Measurements from ENCODE around the gene ITGAL. TPM values are rescaled to one million over a fixed set of nuclear protein-coding genes. Genes with fewer than 3 reads are reported as not detected.
"Not testable (repeated sequence)": the region's sequence is repeated elsewhere in the genome, so short reads cannot be mapped to it uniquely, and the experiment has no call there.

Gene ITGAL
- 0.82 TPM for total RNA-seq

DNA sequence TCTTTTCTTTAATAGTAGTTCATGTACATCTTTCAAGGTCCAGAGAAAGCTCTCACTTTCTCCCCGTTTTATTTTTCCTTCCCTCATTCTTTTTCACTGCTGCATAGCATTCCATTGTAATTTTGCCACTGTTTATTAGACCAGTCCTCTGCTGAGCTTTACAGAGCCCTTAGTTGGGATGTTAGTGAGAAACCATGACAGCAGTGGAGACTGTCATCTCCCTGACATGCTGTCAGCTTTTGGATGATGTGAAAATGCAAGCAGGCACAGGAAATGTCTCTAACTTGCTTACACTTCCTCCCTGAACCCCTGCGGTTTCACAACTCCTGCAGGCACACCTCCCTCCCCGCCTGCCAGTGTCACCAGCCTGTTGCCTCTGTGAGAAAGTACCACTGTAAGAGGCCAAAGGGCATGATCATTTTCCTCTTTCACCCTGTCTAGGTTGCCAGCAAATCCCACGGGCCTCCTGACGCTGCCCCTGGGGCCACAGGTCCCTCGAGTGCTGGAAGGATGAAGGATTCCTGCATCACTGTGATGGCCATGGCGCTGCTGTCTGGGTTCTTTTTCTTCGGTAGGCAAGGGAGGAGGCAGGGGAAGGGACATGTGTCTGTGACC, at the start of gene ITGAL:
Gene ITGAL (plus strand): TSS at position 415 of the 615 bp plus-strand sequence. CDS start 96 bp downstream, at position 511.
- FAIRE-seq = no peak
- DNase-seq (ENCODE audit: low spot score in 2 of 2) = no peak

DNA sequence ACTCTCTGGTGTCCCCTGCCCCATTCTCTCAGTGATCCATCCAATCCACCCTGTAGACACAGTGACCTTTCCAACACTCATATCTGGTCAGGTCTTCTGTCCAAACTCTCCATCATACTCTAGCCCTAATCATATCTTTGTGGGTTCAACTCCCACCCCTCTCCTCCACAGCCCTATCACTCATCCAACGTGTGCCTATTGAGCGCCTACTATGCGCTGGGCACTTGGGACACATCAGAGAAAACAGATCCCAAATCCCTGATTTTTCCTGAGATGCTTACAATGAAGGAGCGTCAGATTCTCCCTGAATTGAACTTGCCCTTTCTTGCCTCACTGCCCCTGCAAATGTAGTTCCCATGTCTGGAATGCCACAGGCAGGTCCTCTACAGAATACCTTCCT, 44.5 kb upstream of the ITGAL start:
- DNase-seq (ENCODE audit: low spot score in 2 of 2) (no peak), FAIRE-seq (no peak)

DNA sequence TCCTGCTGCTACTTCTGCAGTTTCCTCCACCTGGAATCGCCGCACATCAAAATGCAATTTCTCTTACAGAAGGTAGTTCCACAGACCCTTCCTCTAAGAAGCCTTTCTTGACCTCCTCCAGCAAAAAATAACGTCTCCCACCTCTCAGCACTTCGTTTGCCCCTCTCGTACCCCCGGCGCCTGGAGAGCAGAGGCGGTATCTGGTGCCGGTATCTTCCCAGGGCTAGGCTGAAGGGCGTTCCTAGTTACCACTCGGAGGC, 43.2 kb upstream of the ITGAL start:
- FAIRE-seq (no peak), DNase-seq (ENCODE audit: low spot score in 2 of 2) (no peak)

DNA sequence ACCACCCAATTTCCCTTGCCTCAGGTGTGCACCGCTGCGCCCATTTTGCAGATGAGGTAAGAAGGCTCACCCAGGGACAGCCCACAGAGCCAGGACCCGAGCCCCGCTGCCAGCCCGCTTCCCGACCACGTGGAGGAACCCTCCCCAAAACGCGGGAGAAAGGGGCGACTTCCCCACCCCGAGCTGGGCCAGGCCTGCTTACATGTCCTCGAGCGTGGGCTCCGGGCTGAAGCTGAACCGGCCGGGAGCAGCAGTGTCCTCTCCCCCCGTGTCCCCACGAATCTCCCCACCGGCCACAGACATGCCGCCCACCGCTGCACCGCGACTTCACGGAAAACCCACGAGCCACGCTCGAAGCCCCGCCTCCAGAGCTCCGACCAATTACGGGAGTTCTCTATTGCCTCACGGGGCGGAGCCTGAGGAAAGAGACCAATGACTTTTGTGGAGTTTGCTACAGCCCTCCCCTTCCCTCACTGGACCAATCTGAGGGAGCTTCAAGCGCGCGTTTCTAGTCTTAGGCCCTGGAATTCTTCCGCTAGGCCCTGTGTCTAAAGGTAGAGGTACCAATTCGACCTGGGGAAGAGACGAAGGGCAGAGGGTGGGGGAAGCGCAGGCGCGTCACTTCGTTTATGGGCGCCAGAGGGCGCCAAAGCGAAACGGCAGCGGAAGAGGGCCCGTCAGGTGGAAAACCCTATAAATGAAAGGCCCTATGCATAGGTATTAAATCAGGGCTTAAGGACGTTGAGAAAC, 42.7 kb upstream of the ITGAL start, which contains the start of gene DCTPP1:
Gene DCTPP1 (minus strand): TSS at position 353 of the 750 bp plus-strand sequence. CDS start 50 bp downstream, at position 303.
- DNase-seq (ENCODE audit: low spot score in 2 of 2) (peak; percentile 82 to 93), FAIRE-seq (peak; percentile 36)

DNA sequence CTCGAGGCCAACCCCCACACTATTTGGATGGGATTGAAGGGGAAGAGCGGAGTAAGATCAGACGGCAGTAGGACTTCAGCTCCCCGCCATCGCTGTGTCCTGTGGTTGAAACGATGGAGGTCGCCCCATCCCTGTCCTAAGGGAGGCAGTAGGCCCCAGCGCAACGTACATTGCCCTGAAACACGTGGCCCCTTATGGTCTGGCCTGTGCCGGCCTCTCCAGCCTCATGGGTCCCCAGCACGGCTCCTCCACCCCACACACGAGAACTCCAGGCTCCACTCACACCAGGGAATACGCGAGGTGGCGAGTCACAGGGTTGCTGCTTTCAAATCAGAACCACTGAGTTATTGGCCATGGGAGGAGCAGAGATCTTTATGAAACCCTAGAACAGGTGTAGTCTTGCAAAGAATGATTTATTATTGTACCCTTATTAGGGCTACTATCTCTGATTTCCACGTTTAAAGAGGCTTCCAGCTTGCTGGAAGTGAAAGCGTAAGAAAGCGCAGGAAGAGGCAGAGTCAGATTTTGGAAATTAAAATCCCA, 42.0 kb upstream of the ITGAL start:
- DNase-seq (ENCODE audit: low spot score in 2 of 2) = no peak
- no peak for FAIRE-seq

DNA sequence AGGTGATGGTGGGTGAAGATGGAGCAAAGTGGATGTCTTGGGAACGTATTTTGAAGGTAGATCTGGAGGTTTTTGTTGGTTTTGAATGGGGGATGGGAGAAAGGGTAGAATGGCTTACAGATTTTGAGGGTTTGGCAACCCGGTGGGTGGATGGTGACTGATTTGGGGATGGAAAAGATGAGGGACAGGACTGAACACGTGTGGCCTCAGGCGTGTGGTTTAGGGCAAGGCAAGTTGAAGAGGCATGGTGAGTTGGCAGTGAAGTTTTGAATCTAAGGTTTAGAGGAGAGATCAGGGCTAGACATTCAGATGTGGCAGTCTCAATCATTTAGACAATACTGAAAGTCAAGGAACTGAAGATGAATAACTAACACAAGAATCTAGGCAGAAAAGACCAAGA, 37.7 kb upstream of the ITGAL start:
- no peak for DNase-seq (ENCODE audit: low spot score in 2 of 2)
- FAIRE-seq = no peak

DNA sequence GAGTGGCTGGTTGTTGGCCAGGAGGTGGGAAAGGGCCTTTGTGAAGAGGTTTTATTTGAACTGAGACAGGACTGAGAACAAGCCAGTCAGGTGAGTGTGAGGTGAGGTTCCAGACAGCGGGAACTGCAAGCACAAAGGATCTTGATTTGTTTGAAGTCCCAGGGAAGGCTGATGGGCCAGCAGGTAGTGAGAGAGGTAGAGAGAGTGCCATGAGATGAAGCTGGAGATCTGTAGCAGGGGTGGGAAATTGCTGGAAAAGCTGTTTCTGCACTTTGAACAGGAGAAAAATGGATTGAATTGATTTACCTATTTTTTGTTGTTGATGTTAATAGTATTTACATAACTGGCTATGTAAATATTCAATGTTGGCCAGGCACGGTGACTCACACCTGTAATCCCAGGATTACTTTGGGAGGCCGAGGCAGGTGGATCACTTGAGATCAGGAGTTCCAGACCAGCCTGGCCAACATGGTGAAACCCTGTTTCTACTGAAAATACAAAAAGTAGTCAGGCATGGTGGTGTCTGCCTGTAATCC, 35.0 kb upstream of the ITGAL start:
- no peak for DNase-seq (ENCODE audit: low spot score in 2 of 2)
- FAIRE-seq = no peak

DNA sequence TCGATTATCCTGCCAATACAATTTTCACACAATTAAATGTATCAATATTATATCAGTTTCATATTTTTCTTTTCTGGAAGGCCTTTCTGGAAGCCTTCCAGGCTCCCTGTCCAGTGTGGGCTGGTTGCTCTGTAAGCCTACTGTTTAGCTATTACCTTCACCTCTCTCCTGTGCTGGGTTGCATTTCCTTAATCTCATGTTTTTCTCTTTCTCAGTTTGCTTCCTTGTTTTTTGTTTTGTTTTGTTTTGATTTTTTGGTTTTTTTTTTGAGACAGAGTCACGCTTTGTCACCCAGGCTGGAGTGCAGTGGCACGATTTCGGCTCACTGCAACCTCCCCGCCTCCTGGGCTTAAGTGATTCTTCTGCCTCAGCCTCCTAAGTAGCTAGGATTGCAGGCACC, 33.7 kb upstream of the ITGAL start:
- DNase-seq (ENCODE audit: low spot score in 2 of 2) = no peak
- no peak for FAIRE-seq

DNA sequence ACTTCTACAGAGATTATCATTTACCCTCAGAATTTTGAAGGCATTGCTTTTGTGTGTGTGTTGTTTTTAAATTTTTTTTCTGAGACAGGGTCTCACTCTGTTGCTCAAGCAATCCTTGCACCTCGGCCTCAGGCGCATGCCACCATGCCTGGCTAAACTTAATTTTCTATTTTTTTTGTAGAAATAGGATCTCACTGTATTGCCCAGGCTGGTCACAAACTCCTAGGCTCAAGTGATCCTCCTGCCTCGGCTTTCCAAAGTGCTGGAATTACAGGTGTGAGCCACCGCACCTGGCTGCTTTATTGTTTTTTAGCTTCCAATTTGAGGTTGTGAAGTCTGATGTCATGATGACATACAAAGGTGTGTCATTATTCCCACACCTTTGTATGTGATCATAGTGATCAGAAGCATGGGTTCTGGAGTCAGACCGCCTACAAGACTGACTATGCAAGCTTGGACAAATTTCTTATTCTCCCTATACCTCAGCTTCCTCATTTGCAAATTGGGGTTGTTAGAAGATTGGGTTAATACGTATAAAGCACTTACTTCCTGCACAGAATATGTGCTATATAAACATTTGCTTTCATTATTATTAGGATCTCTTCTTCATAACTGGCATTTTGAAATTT, 32.7 kb upstream of the ITGAL start:
- FAIRE-seq (no peak), DNase-seq (ENCODE audit: low spot score in 2 of 2) (no peak)

DNA sequence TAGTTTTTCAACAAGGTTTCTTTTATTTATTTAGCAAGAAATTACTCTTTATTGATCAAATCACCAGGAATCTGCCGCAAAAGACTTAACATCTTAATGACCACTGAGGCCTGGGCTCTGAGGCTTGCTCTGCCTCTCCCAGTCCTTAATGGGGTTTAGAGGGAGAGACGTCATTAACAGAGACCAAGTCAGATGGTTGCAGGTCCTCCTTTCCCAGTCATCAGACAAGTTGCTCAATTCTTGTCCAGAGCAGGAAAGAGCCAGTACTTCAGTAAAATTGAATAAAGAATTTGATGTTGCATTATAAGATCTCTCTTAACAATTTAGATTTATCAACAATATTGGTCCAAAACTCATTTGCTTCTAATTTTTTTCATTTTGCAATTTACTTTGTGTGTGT, 28.9 kb upstream of the ITGAL start:
- FAIRE-seq (no peak), DNase-seq (ENCODE audit: low spot score in 2 of 2) (no peak)

DNA sequence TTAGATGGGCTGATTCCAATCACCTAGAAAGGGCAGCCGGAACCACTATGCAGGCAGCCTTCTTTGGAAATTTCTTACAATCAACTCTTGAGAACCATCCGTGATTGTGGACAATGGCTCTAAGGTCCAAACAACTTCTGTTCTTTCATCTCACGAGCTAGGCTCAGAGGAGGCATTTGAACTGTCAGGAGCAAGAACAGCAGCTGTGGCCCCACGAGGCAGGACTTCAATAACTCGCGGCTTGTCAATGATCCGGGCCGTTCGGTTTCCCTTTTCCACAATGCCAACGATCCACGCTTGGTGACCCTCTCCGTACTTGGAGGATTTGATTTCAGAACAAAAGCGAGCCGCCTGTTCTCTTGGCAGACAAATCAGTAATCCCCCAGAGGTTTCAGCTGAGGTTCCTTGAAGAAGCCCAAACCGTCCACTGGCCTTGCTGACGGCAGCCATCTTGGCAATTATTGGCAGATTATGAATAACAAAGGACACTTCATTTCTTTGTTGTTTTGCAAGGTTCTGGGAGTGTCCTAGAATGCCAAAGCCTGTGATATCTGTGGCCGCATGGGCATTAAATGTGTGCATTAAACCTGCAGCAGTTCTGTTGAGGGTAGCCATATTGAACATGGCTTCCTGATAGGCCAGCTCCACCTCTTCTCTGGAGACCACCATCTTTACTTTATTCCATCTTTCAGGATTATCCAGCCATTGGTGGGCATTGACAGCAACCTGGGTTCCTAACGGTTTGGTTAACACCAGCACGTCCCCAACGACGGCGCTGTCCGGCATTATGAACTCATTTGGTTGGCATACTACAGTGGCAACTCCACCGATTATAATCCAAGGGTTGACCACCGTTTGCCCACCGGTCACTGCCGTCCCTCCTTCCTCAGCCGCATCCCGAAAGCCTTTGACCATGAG, 28.1 kb upstream of the ITGAL start:
- DNase-seq (ENCODE audit: low spot score in 2 of 2) = no peak
- FAIRE-seq = no peak

DNA sequence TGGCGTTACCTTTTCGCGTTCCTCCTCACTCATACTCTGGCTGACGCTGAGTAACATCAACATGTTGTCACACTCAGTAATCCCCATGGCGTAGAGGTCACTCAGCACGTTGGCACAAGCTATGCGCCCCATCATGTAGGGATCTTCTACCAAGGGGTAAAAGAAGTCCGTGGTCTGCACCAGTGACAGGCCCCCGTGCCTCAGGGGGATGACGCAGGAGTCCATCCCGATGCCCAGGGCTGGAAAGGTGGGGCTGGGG, 27.5 kb upstream of the ITGAL start:
- FAIRE-seq = no peak
- DNase-seq (ENCODE audit: low spot score in 2 of 2) = no peak

DNA sequence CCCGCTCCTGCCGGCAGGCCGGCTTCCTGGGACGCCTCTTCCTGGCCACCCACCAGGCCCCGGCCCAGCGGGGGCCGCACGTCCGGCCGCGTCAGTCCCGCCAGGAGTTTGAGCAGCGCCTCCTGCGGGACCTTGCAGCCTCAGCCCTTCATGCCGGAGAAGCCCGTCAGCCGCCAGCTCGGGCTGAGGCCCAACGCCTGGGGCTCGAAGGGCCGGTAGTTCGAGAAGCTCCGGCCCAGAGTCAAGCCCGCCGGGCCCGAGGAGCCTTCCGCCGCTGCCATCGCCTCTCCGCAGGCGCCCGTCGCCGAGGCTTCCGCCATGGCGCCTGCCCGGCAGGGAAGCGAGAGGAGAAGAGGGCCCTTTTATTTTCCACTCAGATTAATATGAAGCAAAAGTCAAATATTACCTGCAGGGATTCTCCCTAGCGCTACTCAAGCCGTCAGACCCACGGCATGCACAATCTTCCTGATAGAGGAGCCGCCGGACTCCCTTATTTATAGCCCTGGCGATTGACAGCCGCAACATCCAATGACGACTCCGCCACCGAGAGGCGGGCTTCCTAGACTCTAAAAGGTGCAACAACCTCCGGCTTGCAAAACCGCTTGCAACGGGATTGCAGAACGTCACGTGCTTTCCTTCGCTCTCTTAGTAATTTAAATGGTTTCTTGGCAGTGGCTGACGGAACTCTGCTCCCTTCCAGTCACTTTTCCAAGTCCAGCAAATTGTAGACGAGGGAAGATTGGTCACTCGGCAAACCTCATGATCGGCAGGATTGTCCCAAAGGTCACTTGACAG, 26.9 kb upstream of the ITGAL start, which contains the start of gene SEPHS2:
Gene SEPHS2 (minus strand): TSS at position 467 of the 795 bp plus-strand sequence. CDS start 147 bp downstream, at position 320.
- FAIRE-seq = no peak

DNA sequence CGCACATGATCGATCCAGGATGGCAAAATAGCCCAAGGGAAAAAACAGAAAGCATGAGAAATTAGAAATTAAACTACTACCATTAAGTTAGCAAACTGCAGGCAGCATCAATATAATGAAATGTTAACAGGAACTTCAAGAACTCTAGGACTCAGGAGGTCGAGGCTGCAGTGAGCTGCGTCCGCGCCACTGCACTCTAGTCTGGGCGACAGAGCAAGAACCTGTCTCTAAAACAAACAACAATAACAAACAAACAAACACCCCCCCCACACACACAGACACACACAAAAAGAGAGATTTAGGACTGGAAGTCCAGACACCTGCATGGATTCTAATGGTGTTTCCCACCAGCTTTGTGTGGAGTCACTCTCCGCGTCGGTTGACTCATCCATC, 26.3 kb upstream of the ITGAL start:
- no peak for DNase-seq (ENCODE audit: low spot score in 2 of 2)
- no peak for FAIRE-seq

More for the DNA sequence above, 26.9 kb upstream of the ITGAL start, which contains the start of gene SEPHS2:
- peak; percentile 90 to 91 for DNase-seq (ENCODE audit: low spot score in 2 of 2)

DNA sequence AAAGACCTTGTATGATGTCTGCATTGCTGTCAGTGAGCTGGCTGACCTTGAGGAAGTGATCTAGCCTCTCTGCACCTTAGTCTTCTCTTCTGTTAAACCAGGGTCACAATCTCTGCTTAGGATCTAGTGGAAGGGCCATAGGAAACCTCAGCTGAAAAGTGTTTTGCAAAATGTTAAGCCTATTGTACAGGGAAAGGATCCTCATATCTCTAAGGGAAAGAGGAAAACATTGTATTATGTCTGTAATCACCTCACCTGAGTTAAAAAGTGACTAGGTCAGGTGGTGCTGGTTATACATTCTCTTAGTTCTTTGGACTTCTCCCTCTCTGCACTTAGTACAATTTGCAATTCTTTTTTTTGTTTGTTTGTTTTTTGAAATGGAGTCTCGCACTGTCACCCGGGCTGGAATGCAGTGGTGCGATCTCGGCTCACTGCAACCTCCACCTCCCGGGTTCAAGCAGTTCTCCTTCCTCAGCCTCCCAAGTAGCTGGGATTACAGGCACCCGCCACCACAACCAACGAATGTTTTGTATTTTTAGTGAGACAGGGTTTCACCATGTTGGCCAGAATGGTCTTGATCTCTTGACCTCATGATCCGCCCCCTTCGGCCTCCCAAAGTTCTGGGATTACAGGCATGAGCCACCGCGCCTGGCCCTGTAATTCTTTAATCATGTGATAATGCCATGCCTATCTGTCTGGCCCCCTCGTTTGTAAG, 24.9 kb upstream of the ITGAL start:
- FAIRE-seq (no peak), DNase-seq (ENCODE audit: low spot score in 2 of 2) (no peak)

DNA sequence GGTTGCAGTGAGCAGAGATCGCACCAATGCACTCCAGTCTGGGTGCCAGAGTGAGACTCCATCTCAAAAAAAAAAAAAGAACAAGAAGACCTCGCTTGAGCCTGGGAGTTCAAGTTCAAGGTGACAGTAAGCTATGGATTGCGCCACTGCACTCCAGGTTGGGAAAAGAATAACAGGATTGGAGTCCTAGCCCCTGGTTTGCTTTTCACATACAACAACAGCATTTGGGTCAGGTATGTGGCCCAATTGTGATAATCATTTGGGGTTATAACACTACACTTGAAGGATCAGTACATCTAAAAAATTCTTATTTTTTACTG, 23.5 kb upstream of the ITGAL start:
- DNase-seq (ENCODE audit: low spot score in 2 of 2) (no peak), FAIRE-seq (no peak)

DNA sequence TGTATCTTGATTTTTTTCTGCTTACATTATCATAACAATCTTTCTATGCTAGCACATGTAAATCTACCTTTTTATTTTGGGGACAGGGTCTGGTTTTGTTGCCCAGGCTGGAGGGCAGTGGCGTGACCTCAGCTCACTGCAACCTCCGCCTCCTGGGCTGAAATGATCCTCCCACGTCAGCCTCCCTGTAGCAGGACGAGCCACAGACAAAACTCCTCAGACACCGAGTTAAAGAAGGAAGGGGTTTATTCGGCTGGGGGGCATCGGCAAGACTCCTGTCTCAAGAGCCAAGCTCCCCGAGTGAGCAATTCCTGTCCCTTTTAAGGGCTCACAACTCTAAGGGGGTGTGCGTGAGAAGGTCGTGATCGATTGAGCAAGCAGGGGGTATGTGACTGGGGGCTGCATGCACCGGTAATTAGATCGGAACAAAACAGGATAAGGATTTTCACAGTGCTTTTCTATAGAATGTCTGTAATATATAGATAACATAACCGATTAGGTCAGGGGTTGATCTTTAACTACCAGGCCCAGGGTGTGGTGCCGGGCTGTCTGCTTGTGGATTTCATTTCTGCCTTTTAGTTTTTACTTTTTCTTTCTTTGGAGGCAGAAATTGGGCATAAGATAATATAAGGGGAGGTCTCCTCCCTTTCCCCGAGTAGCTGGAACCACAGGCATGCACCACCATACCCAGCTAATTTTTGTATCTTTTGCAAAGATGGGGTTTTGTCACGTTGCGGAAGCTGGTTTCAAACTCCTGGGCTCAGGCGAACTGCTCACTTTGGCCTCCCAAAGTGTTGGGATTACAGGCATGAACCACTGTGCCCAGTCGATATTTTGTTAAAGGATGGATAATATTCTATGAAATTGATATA, 19.6 kb upstream of the ITGAL start:
- not testable (repeated sequence) for FAIRE-seq; DNase-seq (ENCODE audit: low spot score in 2 of 2)

DNA sequence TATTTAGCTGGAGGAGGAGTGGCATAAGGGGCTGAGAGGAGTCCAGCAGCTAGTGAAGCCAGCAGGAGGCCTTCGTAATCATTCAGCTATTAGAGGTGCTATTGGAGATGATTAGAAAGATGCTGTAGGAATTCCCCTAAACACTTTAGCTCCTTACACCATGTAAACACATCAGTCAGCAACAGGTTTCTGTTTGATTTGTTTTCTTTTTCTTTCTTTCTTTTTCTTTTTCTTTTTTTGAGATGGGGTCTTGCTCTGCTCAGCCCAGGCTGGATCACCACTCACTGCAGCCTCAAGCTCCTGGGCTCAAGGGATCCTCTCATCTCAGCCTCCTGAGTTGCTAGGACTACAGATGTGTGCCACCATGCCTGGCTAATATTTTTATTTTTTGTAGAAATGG, 16.2 kb upstream of the ITGAL start:
- DNase-seq (ENCODE audit: low spot score in 2 of 2) (no peak), FAIRE-seq (no peak)

Measured in frontal cortex (tissue), 4 donors.